OCI-LY7 (cell line): ENCODE measurements around the gene KRT76. TPM values are rescaled to one million over a fixed set of nuclear protein-coding genes. Genes with fewer than 3 reads are reported as not detected.

Source experiments
- BruUV-seq: library from RNA; stranded (reverse); fragments of 400-500 nt; replicated peaks from 2 replicates; lab custom pipeline; 2021; lab: Mats Ljungman, UMichigan
- CTCF ChIA-PET: fragments of 300-600 bp; sonication (Branson Sonifier 250); formaldehyde crosslinking; loops from one replicate; lab custom pipeline; 2022; ENCODE audit warnings: antibody characterized with exemption; ENCODE audit not compliant: unreplicated experiment; lab: Charles Lee
- POLR2A ChIA-PET: fragments of 300-600 bp; sonication (Branson Sonifier 250); formaldehyde crosslinking; loops from one replicate; lab custom pipeline; 2022; ENCODE audit warnings: antibody characterized with exemption; lab: Charles Lee
- DNase-seq: peaks from one replicate; pipeline ENCODE4 v3.0.0-alpha.2; 2015; ENCODE audit warnings: low spot score
- H2AFZ ChIP-seq: fragments of 200-600 bp; sonication (generic), shearing (Covaris generic); 2 replicates; pipeline ENCODE4 v1.6.1; 2014; ENCODE audit warnings: mild to moderate bottlenecking, antibody characterized with exemption, low read length, moderate library complexity
- H3K27ac ChIP-seq: fragments of 200-600 bp; sonication (generic); 2 replicates; pipeline ENCODE4 v1.5.1; 2014; ENCODE audit warnings: mixed run types, low read depth, mild to moderate bottlenecking, moderate library complexity, low read length, inconsistent platforms; ENCODE audit not compliant: poor library complexity, severe bottlenecking
- H3K36me3 ChIP-seq: fragments of 200-600 bp; sonication (generic); 2 replicates; pipeline ENCODE4 v1.6.1; 2014; ENCODE audit warnings: mild to moderate bottlenecking, antibody characterized with exemption, low read length, moderate library complexity, mixed read lengths; ENCODE audit not compliant: insufficient read depth
- H3K4me1 ChIP-seq: fragments of 200-600 bp; sonication (generic); 2 replicates; pipeline ENCODE4 v1.5.1; 2014; ENCODE audit warnings: mild to moderate bottlenecking, low read length; ENCODE audit not compliant: insufficient read depth, poor library complexity, severe bottlenecking
- H3K4me2 ChIP-seq: fragments of 200-600 bp; sonication (generic); 2 replicates; pipeline ENCODE4 v1.6.1; 2014; ENCODE audit warnings: mild to moderate bottlenecking, low read length
- H3K4me3 ChIP-seq: fragments of 200-600 bp; sonication (generic); 2 replicates; pipeline ENCODE4 v1.5.1; 2014; ENCODE audit warnings: mild to moderate bottlenecking, low read depth, low read length; ENCODE audit not compliant: poor library complexity, severe bottlenecking
- H3K79me2 ChIP-seq: fragments of 200-600 bp; sonication (generic); 2 replicates; pipeline ENCODE4 v1.6.1; 2016; ENCODE audit warnings: low read depth, mild to moderate bottlenecking, low read length, moderate library complexity, mixed read lengths; ENCODE audit not compliant: insufficient read depth
- H3K9me2 ChIP-seq: fragments of 200-600 bp; sonication (generic); 2 replicates; pipeline ENCODE4 v1.6.1; 2016; ENCODE audit warnings: mild to moderate bottlenecking, low read length, mixed read lengths; ENCODE audit not compliant: insufficient read depth
- H3K9me3 ChIP-seq: fragments of 200-600 bp; sonication (generic); 2 replicates; pipeline ENCODE4 v1.6.1; 2014; ENCODE audit warnings: mild to moderate bottlenecking, mixed run types, low read length, mixed read lengths
- H4K20me1 ChIP-seq: fragments of 200-600 bp; sonication (generic); 2 replicates; pipeline ENCODE4 v1.6.1; 2014; ENCODE audit warnings: mild to moderate bottlenecking, antibody characterized with exemption, low read length, moderate library complexity, mixed read lengths; ENCODE audit not compliant: insufficient read depth
- EZH2phosphoT487 ChIP-seq: fragments of 200-600 bp; sonication (generic); IDR thresholded peaks from 2 replicates; pipeline ENCODE4 v1.6.1; 2018; ENCODE audit warnings: low read depth, borderline replicate concordance, mild to moderate bottlenecking, mixed run types, antibody characterized with exemption, low read length, moderate library complexity, mixed read lengths
- intact Hi-C: fragments of 100-400 bp; cut with micrococcal nuclease; formaldehyde crosslinking; loops from one replicate; pipeline ENCODE4 v1.10.0; 2022; ENCODE audit not compliant: unreplicated experiment
- total RNA-seq, 2 experiments: library from RNA; depleted of rRNA in 1 of 2; stranded (reverse); fragments of >200 nt in 1 of 2; shearing (Covaris generic) in 1 of 2; gene quantifications; 2 replicates each; pipeline ENCODE4 v1.2.3, GENCODE V29; 2014 to 2022
- TF ChIP-seq, protein P1 (sequence below): fragments of 200-600 bp; sonication (generic); conservative IDR thresholded peaks from 2 replicates; pipeline ENCODE4 v1.5.1; 2014; ENCODE audit warnings: mild to moderate bottlenecking, antibody characterized with exemption, low read length, moderate library complexity, mixed read lengths

KRT76 gene
- total RNA-seq, 2 experiments from 2014 or later, result not detected

DNA sequence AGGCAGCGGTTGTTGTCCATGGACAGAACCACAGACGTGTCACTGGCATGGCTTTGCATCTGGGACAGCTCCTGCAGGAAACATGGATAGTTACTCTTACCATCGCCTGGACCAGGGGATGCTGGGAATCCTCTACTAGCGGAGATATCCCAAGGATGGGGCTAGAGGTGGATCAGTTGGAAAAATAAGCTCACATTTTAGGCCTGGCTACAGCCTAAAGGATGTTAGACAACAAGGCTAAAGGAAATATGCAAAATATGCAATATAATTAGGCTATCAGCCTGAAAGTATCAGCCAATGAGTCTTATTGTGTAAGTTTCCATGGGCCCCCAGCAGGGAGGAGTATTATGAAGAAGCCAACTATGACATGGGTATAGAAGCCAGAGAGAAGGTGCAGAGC is 5.0 kb downstream of the KRT76 start:
- TF ChIP-seq, protein P1, sequence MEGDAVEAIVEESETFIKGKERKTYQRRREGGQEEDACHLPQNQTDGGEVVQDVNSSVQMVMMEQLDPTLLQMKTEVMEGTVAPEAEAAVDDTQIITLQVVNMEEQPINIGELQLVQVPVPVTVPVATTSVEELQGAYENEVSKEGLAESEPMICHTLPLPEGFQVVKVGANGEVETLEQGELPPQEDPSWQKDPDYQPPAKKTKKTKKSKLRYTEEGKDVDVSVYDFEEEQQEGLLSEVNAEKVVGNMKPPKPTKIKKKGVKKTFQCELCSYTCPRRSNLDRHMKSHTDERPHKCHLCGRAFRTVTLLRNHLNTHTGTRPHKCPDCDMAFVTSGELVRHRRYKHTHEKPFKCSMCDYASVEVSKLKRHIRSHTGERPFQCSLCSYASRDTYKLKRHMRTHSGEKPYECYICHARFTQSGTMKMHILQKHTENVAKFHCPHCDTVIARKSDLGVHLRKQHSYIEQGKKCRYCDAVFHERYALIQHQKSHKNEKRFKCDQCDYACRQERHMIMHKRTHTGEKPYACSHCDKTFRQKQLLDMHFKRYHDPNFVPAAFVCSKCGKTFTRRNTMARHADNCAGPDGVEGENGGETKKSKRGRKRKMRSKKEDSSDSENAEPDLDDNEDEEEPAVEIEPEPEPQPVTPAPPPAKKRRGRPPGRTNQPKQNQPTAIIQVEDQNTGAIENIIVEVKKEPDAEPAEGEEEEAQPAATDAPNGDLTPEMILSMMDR, result no peak
- no peak for TF ChIP-seq EZH2phosphoT487
- Histone ChIP-seq H3K4me2 (no peak overlapping the region), H3K9me2 (no peaks in the 10 kb centered on the region), H3K36me3 (no peaks in the 10 kb centered on the region), H3K4me3 (no peak overlapping the region), H3K79me2 (no peaks in the 10 kb centered on the region), H3K4me1 (no peaks in the 10 kb centered on the region), H2AFZ (no peak overlapping the region), H4K20me1 (no peaks in the 10 kb centered on the region; the same call in 1 of the 2 replicates), H3K27ac (no peak overlapping the region), H3K9me3 (no peaks in the 10 kb centered on the region)
- BruUV-seq, result no TSS peak
- intact Hi-C loops, result no loop called here
- CTCF ChIA-PET, result no interaction called here
- POLR2A ChIA-PET, result no interaction called here
- no peak for DNase-seq

DNA sequence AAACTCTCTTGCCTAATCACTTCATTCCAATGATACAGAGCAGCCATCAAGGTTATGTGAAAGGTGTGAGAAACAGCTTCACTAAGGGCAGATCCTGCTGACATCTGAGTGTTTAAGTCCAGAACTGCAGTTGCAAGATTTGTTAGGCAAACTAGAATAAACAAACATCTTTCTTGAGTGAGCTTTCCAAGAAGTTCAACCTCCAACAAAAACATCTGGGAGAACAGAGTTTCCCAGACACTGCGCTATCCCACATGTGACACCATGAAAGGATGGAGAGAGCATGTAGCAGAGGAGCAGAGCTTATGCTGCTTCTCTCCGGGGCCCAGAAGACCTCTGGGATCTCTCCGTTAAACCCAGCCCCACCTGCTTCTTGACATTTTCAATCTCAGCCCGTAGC is 5.6 kb downstream of the KRT76 start:
- Histone ChIP-seq H3K4me3 (no peak overlapping the region), H3K4me1 (no peaks in the 10 kb centered on the region), H3K9me2 (no peaks in the 10 kb centered on the region), H2AFZ (no peak overlapping the region), H3K4me2 (no peak overlapping the region), H4K20me1 (no peaks in the 10 kb centered on the region; the same call in 1 of the 2 replicates), H3K36me3 (no peaks in the 10 kb centered on the region), H3K79me2 (no peaks in the 10 kb centered on the region), H3K9me3 (no peaks in the 10 kb centered on the region), H3K27ac (no peak overlapping the region)
- POLR2A ChIA-PET, result no interaction called here
- no peak for DNase-seq
- TF ChIP-seq EZH2phosphoT487, result no peak
- TF ChIP-seq, protein P1, result no peak
- CTCF ChIA-PET, result no interaction called here
- BruUV-seq, result no TSS peak
- intact Hi-C loops, result no loop called here

DNA sequence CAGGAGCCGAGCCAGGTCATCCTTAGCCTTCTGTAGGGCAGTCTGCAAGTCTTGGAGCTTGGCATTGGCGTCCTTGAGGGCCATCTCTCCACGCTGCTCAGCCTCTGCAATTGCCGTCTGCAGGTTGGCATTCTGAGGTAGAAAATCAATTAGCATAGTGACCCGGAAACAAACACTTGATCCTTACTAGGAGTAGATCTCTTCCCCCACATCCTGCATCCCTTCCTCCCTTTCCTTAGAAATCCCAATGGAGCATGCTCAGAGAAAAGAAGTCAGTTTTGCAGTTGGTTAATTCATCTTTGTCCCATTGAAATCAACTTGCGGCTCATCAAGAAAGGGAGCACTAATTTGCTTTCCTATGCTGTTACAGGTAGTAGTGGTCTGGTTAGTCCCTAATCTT is 6.1 kb downstream of the KRT76 start:
- intact Hi-C loops, result no loop called here
- no peaks in the 10 kb centered on the region for H3K4me1 ChIP-seq
- ChIA-PET POLR2A (no interaction called here), CTCF (no interaction called here)
- H3K79me2 ChIP-seq, result no peaks in the 10 kb centered on the region
- no peaks in the 10 kb centered on the region for H3K36me3 ChIP-seq
- H2AFZ ChIP-seq, result no peak overlapping the region
- no peak overlapping the region for H3K4me2 ChIP-seq
- no peaks in the 10 kb centered on the region for H3K9me3 ChIP-seq
- DNase-seq, result no peak
- no TSS peak for BruUV-seq
- no peak for TF ChIP-seq EZH2phosphoT487
- TF ChIP-seq, protein P1, result no peak
- no peak overlapping the region for H3K27ac ChIP-seq
- no peaks in the 10 kb centered on the region; the same call in 1 of the 2 replicates for H4K20me1 ChIP-seq
- no peak overlapping the region for H3K4me3 ChIP-seq
- no peaks in the 10 kb centered on the region for H3K9me2 ChIP-seq
